Lower leg skin (tissue), 4 donors: ENCODE results near the gene PDP2. TPM values are rescaled to one million over a fixed set of nuclear protein-coding genes. Genes with fewer than 3 reads are reported as not detected.

Experiments
- DNase-seq, 2 donors: peaks; one replicate each; pipeline ENCODE4 v3.0.0-alpha.2; 2019; ENCODE audit warnings: low spot score in 2 of 2
- H3K4me3 ChIP-seq: fragments of 200-600 bp; sonication (generic); 2 replicates; pipeline ENCODE4 v1.5.1; 2017; ENCODE audit warnings: mild to moderate bottlenecking, low read depth; ENCODE audit not compliant: poor library complexity, severe bottlenecking
- POLR2A ChIP-seq, 2 donors: fragments of 450-650 bp; IDR thresholded peaks; one replicate each; pipeline ENCODE4 v1.6.1; 2016 to 2017; ENCODE audit warnings: antibody characterized with exemption in 2 of 2, mild to moderate bottlenecking in 1 of 2, moderate library complexity in 1 of 2
- WGBS, 2 donors: methylation state at CpG; one replicate each; pipeline ENCODE4 v1.1.5; 2018; 5-methylcytosine and 5-hydroxymethylcytosine counted together
- intact Hi-C: fragments of 100-400 bp; cut with DNase I; formaldehyde crosslinking; loops from one replicate; pipeline ENCODE4 v1.15.0; 2023; ENCODE audit warnings: low total_unique reads
- total RNA-seq, 4 donors: library from RNA; depleted of rRNA; stranded (reverse); fragments of >200 nt; gene quantifications; one replicate each; pipeline ENCODE4 v1.1.0, GENCODE V29; 2016
- TF ChIP-seq, protein P1 (sequence below), 3 donors: fragments of 450-650 bp; IDR thresholded peaks; one replicate each; pipeline ENCODE4 v1.5.1; 2016; ENCODE audit warnings: antibody characterized with exemption in 3 of 3, mild to moderate bottlenecking in 3 of 3, moderate library complexity in 2 of 3

Gene PDP2
- total RNA-seq, 4 donors from 2014 or later = 3.2 to 8.8 (median 7.2) TPM

DNA sequence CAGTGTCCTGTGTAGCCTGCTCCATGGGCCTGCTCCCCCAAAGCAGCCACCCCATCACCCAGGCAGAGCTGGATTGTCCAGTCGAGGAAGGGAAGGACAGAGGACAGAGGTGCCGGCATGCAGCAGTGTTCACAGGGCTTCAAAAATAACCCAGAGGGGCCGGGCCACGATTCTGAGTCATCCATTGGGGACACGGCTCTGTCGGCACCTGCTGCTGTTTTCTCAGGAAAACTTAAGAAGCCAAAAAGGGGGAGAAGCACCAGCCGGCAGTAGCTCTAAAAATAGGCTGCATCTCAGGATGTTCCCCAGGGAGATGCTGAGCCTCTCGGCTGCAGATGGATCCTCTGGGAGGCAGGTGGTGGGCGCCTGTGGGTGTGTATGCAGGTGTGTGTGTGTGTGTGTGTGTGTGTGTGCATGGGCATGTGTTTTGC is 34.5 kb upstream of the PDP2 start:
- TF ChIP-seq, protein P1, sequence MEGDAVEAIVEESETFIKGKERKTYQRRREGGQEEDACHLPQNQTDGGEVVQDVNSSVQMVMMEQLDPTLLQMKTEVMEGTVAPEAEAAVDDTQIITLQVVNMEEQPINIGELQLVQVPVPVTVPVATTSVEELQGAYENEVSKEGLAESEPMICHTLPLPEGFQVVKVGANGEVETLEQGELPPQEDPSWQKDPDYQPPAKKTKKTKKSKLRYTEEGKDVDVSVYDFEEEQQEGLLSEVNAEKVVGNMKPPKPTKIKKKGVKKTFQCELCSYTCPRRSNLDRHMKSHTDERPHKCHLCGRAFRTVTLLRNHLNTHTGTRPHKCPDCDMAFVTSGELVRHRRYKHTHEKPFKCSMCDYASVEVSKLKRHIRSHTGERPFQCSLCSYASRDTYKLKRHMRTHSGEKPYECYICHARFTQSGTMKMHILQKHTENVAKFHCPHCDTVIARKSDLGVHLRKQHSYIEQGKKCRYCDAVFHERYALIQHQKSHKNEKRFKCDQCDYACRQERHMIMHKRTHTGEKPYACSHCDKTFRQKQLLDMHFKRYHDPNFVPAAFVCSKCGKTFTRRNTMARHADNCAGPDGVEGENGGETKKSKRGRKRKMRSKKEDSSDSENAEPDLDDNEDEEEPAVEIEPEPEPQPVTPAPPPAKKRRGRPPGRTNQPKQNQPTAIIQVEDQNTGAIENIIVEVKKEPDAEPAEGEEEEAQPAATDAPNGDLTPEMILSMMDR (IDR thresholded peaks at IDR 0.05) = no peak
- TF ChIP-seq POLR2A (IDR thresholded peaks at IDR 0.05) = no peak
- intact Hi-C loops = no loop called here
- 62 to 64% methylated on average over 9 of the region's 9 CpGs for WGBS, 2 donors
- peak in 1 of 2 donors; percentile 78 for DNase-seq
- no peak overlapping the region for H3K4me3 ChIP-seq

DNA sequence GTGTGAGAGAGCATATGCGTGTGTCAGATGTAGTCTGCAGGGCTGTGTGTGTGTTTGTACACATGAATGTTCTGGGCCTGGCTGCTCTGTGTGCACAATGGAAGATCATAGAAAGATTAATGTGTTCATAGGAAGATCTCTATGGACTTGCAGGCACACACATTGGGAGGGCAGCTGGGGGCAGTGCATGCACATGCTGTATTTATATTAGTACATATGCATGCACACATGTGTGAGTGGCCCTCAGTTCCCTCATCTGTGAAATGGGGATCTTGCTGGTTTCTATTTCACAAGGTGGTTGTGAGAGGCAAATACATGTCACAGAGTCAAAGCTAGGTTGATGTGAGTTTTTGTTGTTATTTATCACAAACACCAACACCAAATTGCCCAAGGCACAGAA is 34.0 kb upstream of the PDP2 start:
- intact Hi-C loops = no loop called here
- TF ChIP-seq, protein P1 (IDR thresholded peaks at IDR 0.05) = no peak
- no peak for TF ChIP-seq POLR2A (IDR thresholded peaks at IDR 0.05)
- DNase-seq = no peak
- no peak overlapping the region for H3K4me3 ChIP-seq
- 90 to 93% methylated on average over 1 of the region's 1 CpG for WGBS, 2 donors

DNA sequence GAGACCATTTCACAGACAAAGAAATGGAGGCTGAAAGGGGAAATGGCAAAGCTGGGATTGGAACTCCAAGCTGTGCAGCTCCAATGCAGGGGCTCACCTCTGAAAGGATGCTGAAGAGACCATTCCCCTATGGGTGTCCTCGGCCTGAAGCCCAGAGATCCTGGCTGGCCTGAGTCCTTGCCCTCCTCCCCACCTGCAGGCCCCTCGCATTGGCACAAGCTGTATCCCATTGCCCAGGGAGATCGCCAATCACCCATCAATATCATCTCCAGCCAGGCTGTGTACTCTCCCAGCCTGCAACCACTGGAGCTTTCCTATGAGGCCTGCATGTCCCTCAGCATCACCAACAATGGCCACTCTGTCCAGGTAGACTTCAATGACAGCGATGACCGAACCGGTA is 33.5 kb upstream of the PDP2 start:
- intact Hi-C loops = no loop called here
- DNase-seq = peak in 1 of 2 donors; percentile 46
- no peak for TF ChIP-seq POLR2A (IDR thresholded peaks at IDR 0.05)
- TF ChIP-seq, protein P1 (IDR thresholded peaks at IDR 0.05) = no peak
- no peak overlapping the region for H3K4me3 ChIP-seq
- WGBS, 2 donors = 93 to 98% methylated on average over 6 of the region's 6 CpGs

DNA sequence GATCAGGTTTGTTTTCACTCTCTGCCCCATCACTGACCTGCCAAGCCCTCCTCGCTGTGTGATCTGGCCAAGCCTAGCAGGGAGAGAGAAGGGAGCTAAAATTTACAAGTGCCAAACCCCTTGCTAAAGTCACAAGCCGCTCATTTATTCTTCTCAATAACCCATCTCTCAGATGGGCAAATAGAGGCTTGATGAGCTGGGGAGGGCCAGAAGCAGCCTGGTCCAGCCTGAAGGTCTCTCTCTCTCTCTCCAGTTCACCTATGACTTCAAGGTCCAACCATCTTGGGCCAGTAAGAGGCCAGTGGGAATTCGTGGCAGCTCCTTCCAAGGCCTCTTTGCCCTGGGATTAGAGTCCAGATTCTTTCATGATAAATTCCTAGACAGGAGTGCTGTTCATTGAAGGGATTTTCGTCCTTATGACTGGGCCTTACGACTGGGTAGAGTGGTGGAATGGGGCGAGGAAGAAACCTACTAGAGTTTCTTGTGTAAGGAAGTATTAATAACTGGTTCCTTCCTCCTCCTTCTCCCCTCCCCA is 32.7 kb upstream of the PDP2 start:
- intact Hi-C loops = no loop called here
- TF ChIP-seq, protein P1 (IDR thresholded peaks at IDR 0.05) = no peak
- TF ChIP-seq POLR2A (IDR thresholded peaks at IDR 0.05) = no peak
- 83 to 87% methylated on average over 6 of the region's 6 CpGs for WGBS, 2 donors
- H3K4me3 ChIP-seq = no peak overlapping the region
- peak in 1 of 2 donors; percentile 28 for DNase-seq

DNA sequence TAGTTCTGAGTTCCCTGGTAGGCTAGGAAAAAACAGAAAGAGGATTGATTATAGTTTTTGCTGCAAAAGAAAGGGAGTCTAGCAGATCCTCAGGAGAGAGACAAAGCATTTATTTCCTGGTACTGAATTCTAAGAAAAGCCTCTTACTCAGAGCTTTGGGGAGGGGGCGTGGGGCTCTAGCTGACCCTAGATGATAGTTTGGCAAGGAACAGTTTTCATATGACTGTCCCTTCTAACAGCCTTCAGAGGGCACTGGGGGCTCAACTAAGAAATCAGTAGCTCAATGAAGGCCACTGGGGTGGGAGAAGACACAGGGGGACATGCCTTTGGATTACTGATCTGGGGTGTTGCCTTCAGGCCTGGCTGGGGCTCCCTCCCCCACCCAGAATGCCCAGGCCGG is 32.1 kb upstream of the PDP2 start:
- no peak overlapping the region for H3K4me3 ChIP-seq
- peak in 1 of 2 donors; percentile 23 for DNase-seq
- no peak for TF ChIP-seq POLR2A (IDR thresholded peaks at IDR 0.05)
- TF ChIP-seq, protein P1 (IDR thresholded peaks at IDR 0.05) = no peak
- intact Hi-C loops = no loop called here
- WGBS, 2 donors = 94 to 96% methylated on average over 2 of the region's 2 CpGs

DNA sequence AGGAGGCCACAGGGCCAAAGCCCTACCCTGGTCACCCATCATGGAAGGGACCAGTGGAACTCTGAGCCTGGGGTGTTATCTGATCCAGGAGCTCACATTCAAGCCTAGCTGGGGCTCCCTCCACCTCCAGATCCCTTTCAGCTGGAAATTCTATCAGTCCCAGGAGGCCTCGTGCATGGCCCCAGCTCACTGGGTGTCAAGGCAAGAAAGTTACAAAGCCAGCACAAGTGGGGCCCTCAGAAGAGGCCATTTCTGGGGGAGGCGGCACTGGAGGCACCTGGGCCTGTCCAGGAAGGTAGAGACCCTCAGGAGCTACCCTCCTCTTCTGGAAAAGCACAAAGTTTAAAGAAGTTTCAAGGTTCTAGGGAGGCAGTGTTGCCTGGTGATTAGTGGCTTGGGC is 31.3 kb upstream of the PDP2 start:
- TF ChIP-seq, protein P1 (IDR thresholded peaks at IDR 0.05) = no peak
- TF ChIP-seq POLR2A (IDR thresholded peaks at IDR 0.05) = no peak
- no peak for DNase-seq
- H3K4me3 ChIP-seq = no peak overlapping the region
- intact Hi-C loops = no loop called here
- WGBS, 2 donors = 93% methylated on average over 2 of the region's 2 CpGs
